ENCODE data around the gene PTPN20. TPM values are rescaled to one million over a fixed set of nuclear protein-coding genes. Genes with fewer than 3 reads are reported as not detected.
A peak's percentile ranks its signal among the peaks of the same experiment; 100 is the strongest.

The PTPN20 gene
- total RNA-seq, 1 donor from 2014 or later = 14.3 TPM

- intact Hi-C loops (cut with DNase I) = no loop called here
- no peak for DNase-seq (ENCODE audit: missing footprints)
- no peak for ATAC-seq
These were observed 104.2 kb downstream of the PTPN20 start for GRCh38 chr10:47015404-47015803.

DNA sequence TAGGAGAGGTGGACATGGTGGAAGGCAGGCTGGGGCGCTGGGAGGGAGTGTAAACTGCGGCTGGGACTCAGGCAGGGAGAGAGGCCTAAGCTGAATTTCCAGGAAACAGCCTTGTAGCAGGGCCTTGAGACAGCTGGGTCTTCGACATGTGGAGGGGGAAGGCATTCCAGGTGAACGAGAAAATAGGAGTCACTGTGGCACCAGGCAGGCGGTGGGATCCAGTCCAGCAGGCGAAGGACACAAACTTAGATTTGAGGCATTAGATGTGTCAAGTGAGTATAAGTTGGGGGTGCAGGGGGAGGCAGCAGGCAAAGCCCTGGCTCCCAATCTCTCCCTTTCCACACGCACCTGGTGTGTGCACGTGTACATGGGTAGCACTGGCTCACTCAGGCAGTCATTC lies 105.3 kb downstream of the PTPN20 start:
- DNase-seq (ENCODE audit: missing footprints) = peak; percentile 18
- intact Hi-C loops (cut with DNase I) = no loop called here
- ATAC-seq = no peak

GRCh38 chr10:47018026-47018735 lies 107.0 kb downstream of the PTPN20 start:
- intact Hi-C loops (cut with DNase I) = no loop called here
- no peak for ATAC-seq
- no peak for DNase-seq (ENCODE audit: missing footprints)

GRCh38 chr10:47019155-47020145 lies 108.2 kb downstream of the PTPN20 start:
- intact Hi-C loops (cut with DNase I) = no loop called here
- no peak for DNase-seq (ENCODE audit: missing footprints)
- no peak for ATAC-seq

DNA sequence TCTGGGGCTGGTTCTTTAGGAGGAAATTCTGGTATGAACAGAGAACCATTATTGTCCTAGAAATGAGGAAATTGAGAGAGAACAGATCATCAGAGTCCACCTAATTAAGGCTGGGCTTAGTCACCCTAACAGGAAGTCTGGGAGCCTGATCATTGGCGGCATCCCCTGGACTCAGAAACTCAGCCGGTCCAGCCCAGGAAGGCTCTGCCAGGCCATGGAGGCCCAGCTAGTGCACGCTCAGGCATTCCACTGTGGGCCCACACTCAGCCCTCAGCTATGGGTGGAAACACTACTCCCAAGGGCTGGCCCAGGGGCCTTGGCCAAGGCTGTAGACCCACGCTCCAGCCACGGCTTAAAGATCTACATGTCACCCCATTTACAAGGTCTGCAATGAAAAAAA lies 109.2 kb downstream of the PTPN20 start:
- DNase-seq (ENCODE audit: missing footprints) = peak; percentile 65
- no peak for ATAC-seq
- intact Hi-C loops (cut with DNase I) = no loop called here

DNA sequence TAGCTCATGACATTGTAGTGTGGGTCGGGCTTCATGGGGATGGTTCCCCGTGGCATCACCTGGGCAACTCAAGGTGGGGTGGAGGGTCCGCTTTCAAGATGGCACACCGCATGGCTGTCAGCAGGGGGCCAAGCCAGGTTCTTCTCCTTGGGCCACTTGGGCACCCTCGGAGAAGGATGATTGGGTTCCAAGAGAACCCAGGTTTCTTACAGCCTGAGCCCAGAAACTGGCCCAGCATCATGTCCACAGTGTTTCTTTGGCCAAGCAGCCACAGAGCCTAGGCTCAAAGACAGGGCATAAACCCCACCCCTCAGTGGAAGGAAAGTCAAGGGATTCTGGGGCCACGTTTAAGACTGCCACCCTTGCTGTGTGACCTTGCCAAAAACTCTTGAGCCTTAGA lies 110.6 kb downstream of the PTPN20 start:
- ATAC-seq (no peak), DNase-seq (ENCODE audit: missing footprints) (peak; percentile 7)
- intact Hi-C loops (cut with DNase I) = no loop called here

DNA sequence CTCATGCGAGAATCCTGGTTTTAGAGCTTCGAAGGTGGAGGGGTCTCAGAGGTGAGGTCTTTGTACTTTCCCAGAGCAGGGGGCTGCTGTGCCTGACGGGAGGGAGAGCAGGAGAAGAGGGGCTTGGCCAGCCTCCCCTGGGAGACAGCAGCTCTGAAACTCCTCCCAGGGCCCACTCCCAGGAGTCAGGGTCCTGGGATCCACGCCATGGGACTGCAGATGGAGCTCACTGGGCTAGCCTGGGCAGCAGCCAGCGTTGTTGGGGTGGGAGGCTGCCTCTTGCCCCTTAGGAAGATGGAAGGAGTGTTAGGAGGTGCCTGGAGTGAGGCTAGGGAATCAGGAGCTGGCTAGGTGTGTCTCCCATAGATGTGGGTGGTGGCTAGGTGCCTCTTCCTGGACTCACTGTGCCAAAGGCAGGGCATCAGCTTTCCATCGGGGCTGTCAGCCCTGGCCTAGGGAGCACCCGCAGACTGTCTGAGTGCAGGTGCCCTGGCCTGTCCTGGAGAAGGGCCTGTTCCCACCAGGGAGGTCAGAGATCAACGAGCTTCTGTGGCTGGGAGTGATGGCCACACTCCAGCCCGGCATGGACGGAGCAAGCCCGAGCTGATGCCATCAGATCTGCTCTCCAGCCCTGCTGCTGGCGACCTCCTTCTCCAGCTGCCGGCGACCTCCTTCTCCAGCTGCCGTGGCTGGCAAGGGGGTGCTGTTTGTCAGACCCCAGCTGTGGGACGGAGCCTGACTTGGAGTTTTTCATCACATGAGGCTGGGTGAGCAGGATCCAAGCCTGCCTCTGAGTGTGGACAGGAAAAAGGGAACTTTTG lies 111.3 kb downstream of the PTPN20 start:
- peak; percentile 72 for DNase-seq (ENCODE audit: missing footprints)
- intact Hi-C loops (cut with DNase I) = no loop called here
- ATAC-seq = peak; percentile 24

DNA sequence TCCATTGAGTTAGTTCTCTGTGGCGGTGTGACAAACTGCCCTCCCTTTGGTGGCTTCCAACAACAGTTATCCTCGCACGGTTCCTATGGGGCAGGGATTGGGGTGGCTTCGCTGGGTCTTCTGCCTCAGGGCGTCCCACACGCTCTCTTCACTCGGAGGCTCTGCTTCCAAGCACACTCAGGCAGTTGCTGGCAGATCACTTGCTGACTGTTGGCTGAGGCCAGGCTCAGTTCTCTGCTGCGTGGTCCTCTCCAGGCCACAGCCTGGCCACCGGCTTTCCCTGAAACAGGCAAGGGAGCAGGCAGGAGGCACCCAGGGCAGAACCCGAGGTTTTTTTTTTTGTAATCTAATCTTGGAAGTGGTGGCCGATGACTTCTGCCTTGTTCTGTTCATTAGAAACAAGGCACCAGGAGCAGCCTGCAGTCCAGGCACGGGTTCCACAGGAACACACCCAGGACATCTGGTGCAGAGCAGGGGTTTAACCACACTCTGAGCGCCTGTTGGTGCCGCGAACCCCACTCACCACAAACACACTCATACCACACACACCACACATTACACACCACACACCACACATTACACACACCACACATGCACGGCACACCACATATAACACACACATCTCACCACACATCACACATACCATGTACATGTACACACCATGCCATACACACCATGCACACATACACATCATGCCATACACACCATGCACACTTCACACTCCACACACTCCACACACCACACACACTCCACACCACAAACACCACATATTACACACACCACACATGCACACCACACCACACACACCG lies 112.2 kb downstream of the PTPN20 start:
- peak; percentile 57 for DNase-seq (ENCODE audit: missing footprints)
- ATAC-seq = no peak
- intact Hi-C loops (cut with DNase I) = loop anchor here (1.0 kb wide), 1 partner anchor 289 kb away; no protein-coding TSS in a partner anchor

DNA sequence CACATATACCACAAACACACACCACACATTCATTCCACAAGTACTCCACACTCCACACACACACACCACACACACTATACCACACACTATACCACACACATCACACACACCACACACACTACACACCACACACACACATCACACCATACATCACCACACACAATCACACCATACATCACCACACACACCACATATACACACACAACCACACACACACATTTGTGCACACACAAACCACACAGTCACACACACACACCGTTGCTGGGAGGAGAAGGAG lies 112.8 kb downstream of the PTPN20 start:
- intact Hi-C loops (cut with DNase I) = loop anchor here (1.0 kb wide), 1 partner anchor 288 kb away; no protein-coding TSS in a partner anchor

GRCh38 chr10:47024399-47025252 lies 113.4 kb downstream of the PTPN20 start:
- DNase-seq (ENCODE audit: missing footprints) = peak; percentile 71
- intact Hi-C loops (cut with DNase I) = loop anchor here (1.0 kb wide), 1 partner anchor 288 kb away; no protein-coding TSS in a partner anchor
- ATAC-seq = peak; percentile 46

More for the DNA sequence above, 112.8 kb downstream of the PTPN20 start:
- no peak for DNase-seq (ENCODE audit: missing footprints)
- ATAC-seq = no peak

- peak; percentile 42 for DNase-seq (ENCODE audit: missing footprints)
- intact Hi-C loops (cut with DNase I) = no loop called here
- ATAC-seq = no peak
These were observed 114.0 kb downstream of the PTPN20 start for GRCh38 chr10:47025253-47025539.

- DNase-seq (ENCODE audit: missing footprints) = peak; percentile 58
- intact Hi-C loops (cut with DNase I) = no loop called here
- ATAC-seq = no peak
These were observed 114.5 kb downstream of the PTPN20 start for GRCh38 chr10:47025540-47026300.

DNA sequence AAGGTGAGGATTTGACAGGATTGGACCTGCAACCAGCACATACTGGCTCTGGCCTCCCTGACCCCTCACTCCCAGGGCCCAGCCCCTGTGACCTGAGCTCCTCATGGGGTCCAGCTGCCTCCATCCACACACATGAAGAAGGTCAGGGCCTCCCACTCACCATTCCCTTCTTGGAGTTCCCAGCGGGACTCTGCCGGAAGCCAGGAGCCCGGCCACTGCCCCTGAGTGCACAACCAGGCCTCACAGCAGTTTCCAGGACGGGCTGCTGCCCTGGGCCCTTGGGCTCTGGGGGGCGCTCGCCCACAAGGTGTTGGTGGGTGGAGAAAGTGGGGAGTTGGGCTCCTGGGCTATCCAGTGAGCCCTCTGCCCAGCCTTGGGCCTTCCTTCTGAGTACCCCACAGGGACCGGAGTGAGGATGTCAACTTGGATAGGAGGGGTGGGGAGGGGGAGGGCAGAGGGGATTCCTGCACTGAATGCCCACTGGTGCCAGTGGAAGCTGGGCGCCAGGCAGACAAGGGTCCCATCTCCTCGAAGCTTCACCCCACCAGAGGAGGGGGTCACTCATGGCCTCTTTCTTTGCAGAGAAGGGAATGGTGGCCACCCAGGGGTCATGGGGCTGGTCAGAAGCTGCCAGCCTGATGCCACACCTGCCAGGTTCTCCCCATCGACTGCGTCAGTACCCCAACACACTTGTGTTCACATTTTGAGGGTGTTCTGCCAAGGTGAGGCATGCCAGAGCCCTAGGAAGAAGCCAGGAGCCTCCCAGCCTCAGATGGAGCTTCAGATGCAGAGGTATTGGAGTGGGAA lies 115.3 kb downstream of the PTPN20 start:
- ATAC-seq = no peak
- DNase-seq (ENCODE audit: missing footprints) = peak; percentile 49
- intact Hi-C loops (cut with DNase I) = no loop called here

DNA sequence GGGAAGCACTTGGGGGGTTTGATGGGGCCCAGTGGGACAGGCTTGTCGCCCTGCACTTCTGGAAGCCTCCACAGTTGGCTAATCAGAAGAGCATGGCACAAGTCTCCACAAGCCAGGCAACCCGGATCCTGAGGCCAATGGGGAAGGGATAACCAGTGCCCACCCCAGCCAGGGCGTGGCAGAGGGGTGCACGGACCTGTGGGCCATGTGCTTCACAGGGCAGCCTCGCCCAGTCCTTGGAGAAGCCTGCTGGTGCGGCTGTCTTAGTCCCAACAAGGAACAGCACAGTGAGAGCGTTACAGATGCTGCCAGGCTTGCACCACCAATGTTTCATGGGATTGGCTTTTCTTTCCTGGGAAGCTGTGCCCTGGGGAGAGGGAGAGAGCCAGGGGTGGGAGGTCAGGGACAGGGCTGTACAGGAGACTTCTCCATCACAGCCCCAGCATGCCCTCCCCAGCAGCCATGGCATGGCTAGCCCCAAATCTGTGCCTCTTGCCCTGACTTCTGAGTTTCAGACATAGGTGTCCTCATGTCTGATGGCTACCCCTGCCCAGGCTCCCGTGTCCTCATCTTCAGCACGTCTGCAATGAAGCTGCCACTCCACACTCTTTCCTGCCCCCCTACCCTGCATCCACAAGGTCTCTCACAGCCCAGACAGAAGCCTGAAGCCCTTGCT lies 116.0 kb downstream of the PTPN20 start:
- ATAC-seq = no peak
- intact Hi-C loops (cut with DNase I) = no loop called here
- peak; percentile 60 for DNase-seq (ENCODE audit: missing footprints)

GRCh38 chr10:47027784-47028260 lies 116.6 kb downstream of the PTPN20 start:
- intact Hi-C loops (cut with DNase I) = no loop called here
- DNase-seq (ENCODE audit: missing footprints) = peak; percentile 31
- ATAC-seq = no peak
